ENCODE measurements around the gene KCNJ4.

The KCNJ4 gene

GRCh38 chr22:38435010-38435409, 20.0 kb downstream of the KCNJ4 start:
- TF ChIP-seq ZNF8 (CRISPR knock-in tag; IDR thresholded peaks at IDR 0.05) (no peak), TOX (CRISPR knock-in tag; IDR thresholded peaks at IDR 0.05; ENCODE audit: borderline replicate concordance) (no peak), ZNF565 (CRISPR knock-in tag; conservative IDR thresholded peaks at IDR 0.05; ENCODE audit: low read depth) (no peak), CREB5 (CRISPR knock-in tag; IDR thresholded peaks at IDR 0.05; ENCODE audit: low read depth) (no peak), PPARA (CRISPR knock-in tag; IDR thresholded peaks at IDR 0.05; ENCODE audit: borderline replicate concordance) (no peak), POU6F1 (CRISPR knock-in tag; IDR thresholded peaks at IDR 0.05; ENCODE audit: borderline replicate concordance, low read depth) (no peak), ZC3H10 (CRISPR knock-in tag; IDR thresholded peaks at IDR 0.05) (no peak), ISL1 (CRISPR knock-in tag; IDR thresholded peaks at IDR 0.05) (no peak), ARNTL (CRISPR knock-in tag; IDR thresholded peaks at IDR 0.05; ENCODE audit: borderline replicate concordance, low read depth) (no peak), TCF4 (CRISPR knock-in tag; IDR thresholded peaks at IDR 0.05; ENCODE audit: borderline replicate concordance) (no peak)
- no peak for ATAC-seq

GRCh38 chr22:38433871-38434270, 21.1 kb downstream of the KCNJ4 start:
- TF ChIP-seq CSDC2 (CRISPR knock-in tag; IDR thresholded peaks at IDR 0.05) (no peak), CSRNP3 (CRISPR knock-in tag; IDR thresholded peaks at IDR 0.05) (no peak), SNAI2 (CRISPR knock-in tag; IDR thresholded peaks at IDR 0.05) (no peak), POU6F1 (CRISPR knock-in tag; IDR thresholded peaks at IDR 0.05; ENCODE audit: borderline replicate concordance, low read depth) (no peak), ZNF8 (CRISPR knock-in tag; IDR thresholded peaks at IDR 0.05) (no peak), TOX (CRISPR knock-in tag; IDR thresholded peaks at IDR 0.05; ENCODE audit: borderline replicate concordance) (no peak), ISL1 (CRISPR knock-in tag; IDR thresholded peaks at IDR 0.05) (no peak), ZNF565 (CRISPR knock-in tag; conservative IDR thresholded peaks at IDR 0.05; ENCODE audit: low read depth) (no peak)
- no peak for ATAC-seq

GRCh38 chr22:38432264-38432663, 22.7 kb downstream of the KCNJ4 start:
- TF ChIP-seq ZC3H10 (CRISPR knock-in tag; IDR thresholded peaks at IDR 0.05) (no peak), ZNF70 (CRISPR knock-in tag; IDR thresholded peaks at IDR 0.05) (no peak), ZFP30 (CRISPR knock-in tag; IDR thresholded peaks at IDR 0.05) (no peak), ZNF8 (CRISPR knock-in tag; IDR thresholded peaks at IDR 0.05) (no peak), GLIS3 (CRISPR knock-in tag; IDR thresholded peaks at IDR 0.05) (no peak), ARNTL (CRISPR knock-in tag; IDR thresholded peaks at IDR 0.05; ENCODE audit: borderline replicate concordance, low read depth) (no peak)
- no peak for ATAC-seq

GRCh38 chr22:38431266-38432010, 23.6 kb downstream of the KCNJ4 start:
- ATAC-seq = no peak
- TF ChIP-seq POU6F1 (CRISPR knock-in tag; IDR thresholded peaks at IDR 0.05; ENCODE audit: borderline replicate concordance, low read depth) (no peak), PATZ1 (CRISPR knock-in tag; IDR thresholded peaks at IDR 0.05; ENCODE audit: borderline replicate concordance) (no peak), SNAI2 (CRISPR knock-in tag; IDR thresholded peaks at IDR 0.05) (no peak), ZNF8 (CRISPR knock-in tag; IDR thresholded peaks at IDR 0.05) (no peak), ARNTL (CRISPR knock-in tag; IDR thresholded peaks at IDR 0.05; ENCODE audit: borderline replicate concordance, low read depth) (no peak), ZFP30 (CRISPR knock-in tag; IDR thresholded peaks at IDR 0.05) (no peak), TCF4 (CRISPR knock-in tag; IDR thresholded peaks at IDR 0.05; ENCODE audit: borderline replicate concordance) (no peak), CSDC2 (CRISPR knock-in tag; IDR thresholded peaks at IDR 0.05) (no peak), ISL1 (CRISPR knock-in tag; IDR thresholded peaks at IDR 0.05) (no peak), ESRRG (CRISPR knock-in tag; IDR thresholded peaks at IDR 0.05) (no peak), PPARA (CRISPR knock-in tag; IDR thresholded peaks at IDR 0.05; ENCODE audit: borderline replicate concordance) (no peak), CSRNP3 (CRISPR knock-in tag; IDR thresholded peaks at IDR 0.05) (no peak), GLIS3 (CRISPR knock-in tag; IDR thresholded peaks at IDR 0.05) (no peak), ZNF565 (CRISPR knock-in tag; conservative IDR thresholded peaks at IDR 0.05; ENCODE audit: low read depth) (no peak), BACH2 (CRISPR knock-in tag; IDR thresholded peaks at IDR 0.05; ENCODE audit: borderline replicate concordance) (no peak), ZNF70 (CRISPR knock-in tag; IDR thresholded peaks at IDR 0.05) (no peak), CREB5 (CRISPR knock-in tag; IDR thresholded peaks at IDR 0.05; ENCODE audit: low read depth) (no peak)
